GM18505 (cell line): ENCODE data around the gene ZNF85.
"Not testable (repeated sequence)": the region's sequence is repeated elsewhere in the genome, so short reads cannot be mapped to it uniquely, and the experiment has no call there.

Source experiments
- ATAC-seq: cut with Tn5 transposase; IDR thresholded peaks from one replicate; pipeline ENCODE4 v1.9.1; 2021; ENCODE audit not compliant: unreplicated experiment
- POLR2A ChIP-seq: IDR thresholded peaks from 4 replicates; pipeline ENCODE4 v1.6.1; 2011; ENCODE audit warnings: borderline replicate concordance; ENCODE audit not compliant: insufficient read depth, insufficient read length; ENCODE audit errors: extremely low read depth

Gene ZNF85

DNA sequence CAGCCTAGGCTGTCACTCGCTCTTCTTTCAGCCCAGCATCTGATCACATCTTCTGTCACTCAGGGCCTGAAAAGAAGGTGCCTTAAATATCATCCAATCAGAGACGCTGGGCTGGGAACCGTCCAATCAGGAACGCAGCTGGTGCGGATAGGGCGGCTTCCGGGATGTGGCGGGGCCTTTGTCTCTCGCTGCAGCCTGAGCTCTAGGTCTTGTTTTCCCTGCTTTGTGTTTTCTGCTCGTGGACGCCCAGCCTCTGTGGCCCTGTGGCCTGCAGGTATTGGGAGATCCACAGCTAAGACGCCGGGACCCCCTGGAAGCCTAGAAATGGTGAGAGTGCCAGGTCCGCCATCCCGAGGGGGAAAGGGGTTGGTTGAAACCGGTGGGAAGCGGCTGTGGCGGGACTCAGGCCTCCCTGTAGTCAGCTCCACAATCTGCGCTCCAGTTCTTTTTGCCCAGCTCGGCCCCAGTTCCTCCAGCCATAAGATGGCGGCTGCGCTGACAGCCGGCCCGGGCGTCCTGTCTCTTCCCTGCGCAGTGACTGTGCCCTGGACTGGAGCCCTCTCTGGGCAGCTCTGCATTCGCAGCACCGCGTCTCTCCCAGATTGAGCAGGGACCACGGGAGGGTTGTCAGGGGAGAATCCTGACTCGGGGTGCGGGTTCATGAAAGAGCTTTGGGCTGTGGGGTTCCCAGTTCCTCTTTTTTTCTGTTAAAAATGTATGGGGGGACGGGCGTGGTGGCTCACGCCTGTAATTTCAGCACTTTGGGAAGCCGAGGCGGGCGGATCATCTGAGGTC, at the start of gene ZNF85:
ZNF85 (plus strand) TSS at position 175 of the 795 bp plus-strand sequence; CDS start at position 325, 150 bp downstream.
- peak; percentile 94 for ATAC-seq
- peak; percentile 73 for TF ChIP-seq POLR2A

- ATAC-seq: no peak
- no peak for TF ChIP-seq POLR2A
These were observed 43.5 kb upstream of the ZNF85 start for GRCh38 chr19:20879501-20879900.

- ATAC-seq: no peak
- TF ChIP-seq POLR2A: no peak
These were observed 10.1 kb upstream of the ZNF85 start for GRCh38 chr19:20912973-20913372.

- no peak for ATAC-seq
- TF ChIP-seq POLR2A: no peak
These were observed 2.4 kb downstream of the ZNF85 start for GRCh38 chr19:20925481-20925880.

DNA sequence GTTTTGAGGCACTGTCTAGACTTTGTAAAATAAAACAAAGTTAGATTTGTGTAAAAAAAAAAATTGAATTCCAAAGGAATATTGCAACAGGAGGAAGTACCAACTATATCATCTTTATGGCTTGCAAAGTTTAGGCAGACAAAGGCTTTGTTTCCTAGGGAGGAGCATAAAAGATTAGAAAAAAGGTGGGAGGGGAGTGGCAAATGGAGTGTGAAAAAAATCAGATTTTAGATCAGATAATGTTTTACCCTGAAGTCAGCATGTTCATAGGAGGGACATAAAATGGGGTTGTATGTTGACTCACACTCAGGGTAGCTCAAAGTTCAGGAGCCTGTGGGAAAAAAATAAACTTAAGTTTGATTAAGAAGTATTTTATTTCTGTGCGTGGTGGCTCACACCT, 3.7 kb downstream of the ZNF85 start:
- TF ChIP-seq POLR2A: no peak
- ATAC-seq: no peak

GRCh38 chr19:20928371-20928770, 5.3 kb downstream of the ZNF85 start:
- no peak for TF ChIP-seq POLR2A
- no peak for ATAC-seq

DNA sequence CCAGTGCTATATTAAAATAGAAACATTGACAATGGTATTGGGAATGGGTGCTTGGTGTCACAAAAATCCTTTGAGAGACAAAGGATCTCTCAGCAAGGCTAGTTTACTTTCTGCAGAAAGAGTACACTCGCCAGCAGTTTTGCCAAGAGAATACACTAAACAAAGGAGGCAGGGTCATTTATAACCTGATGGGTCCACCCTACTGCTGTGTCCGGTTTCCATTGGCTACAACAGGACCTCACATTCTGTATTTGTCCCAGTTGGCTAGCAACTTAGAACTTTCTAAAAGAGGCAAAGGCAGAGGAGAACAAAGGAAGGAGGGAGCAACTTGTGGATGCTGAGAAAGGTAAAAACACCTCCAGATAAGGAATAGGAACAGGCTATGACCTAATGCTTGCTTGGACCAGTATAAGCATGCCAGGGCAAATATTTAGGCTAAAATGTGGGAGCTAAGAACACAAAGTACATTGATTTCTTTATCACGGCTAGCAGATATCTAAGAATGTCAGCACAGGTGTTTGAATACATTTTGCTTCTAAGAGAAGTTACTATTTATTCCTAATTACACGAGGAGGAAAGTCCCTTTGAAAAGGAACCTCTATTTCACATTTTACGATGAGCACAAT, 13.4 kb downstream of the ZNF85 start:
- ATAC-seq: not testable (repeated sequence)

DNA sequence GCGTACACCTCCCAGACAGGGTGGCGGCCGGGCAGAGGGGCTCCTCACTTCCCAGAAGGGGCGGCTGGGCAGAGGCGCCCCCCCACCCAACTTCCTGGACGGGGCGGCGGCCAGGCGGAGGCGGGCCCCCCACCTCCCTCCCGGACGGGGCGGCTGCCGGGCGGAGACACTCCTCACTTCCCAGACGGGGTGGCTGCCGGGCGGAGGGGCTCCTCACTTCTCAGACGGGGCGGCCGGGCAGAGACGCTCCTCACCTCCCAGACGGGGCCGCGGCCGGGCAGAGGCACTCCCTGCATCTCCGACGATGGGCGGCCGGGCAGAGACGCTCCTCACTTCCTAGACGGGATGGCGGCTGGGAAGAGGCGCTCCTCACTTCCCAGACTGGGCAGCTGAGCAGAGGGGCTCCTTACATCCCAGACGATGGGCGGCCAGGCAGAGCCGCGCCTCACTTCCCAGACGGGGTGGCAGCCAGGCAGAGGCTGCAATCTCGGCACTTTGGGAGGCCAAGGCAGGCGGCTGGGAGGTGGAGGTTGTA, 29.6 kb downstream of the ZNF85 start:
- ATAC-seq: not testable (repeated sequence)

DNA sequence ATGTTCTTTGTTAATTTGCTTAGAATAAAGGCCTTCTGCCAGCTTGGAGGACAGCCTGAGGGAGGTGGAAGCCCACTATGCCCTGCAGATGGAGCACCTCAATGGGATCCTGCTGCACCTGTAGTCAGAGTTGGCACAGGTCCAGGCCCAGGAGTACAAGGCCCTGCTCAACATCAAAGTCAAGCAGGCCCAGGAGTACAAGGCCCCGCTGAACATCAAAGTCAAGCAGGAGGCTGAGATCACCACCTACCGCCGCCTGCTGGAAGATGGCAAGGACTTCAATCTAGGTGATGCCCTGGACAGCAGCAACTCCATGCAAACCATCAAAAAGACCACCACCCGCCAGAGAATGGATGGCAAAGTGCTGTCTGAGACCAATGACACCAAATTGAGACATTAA, 41.7 kb downstream of the ZNF85 start:
- ATAC-seq: no peak
- TF ChIP-seq POLR2A: no peak

GRCh38 chr19:20968092-20968491, 45.0 kb downstream of the ZNF85 start:
- TF ChIP-seq POLR2A: no peak
- ATAC-seq: no peak

- no peak for TF ChIP-seq POLR2A
- ATAC-seq: no peak
These were observed 46.4 kb downstream of the ZNF85 start for GRCh38 chr19:20969498-20969897.

DNA sequence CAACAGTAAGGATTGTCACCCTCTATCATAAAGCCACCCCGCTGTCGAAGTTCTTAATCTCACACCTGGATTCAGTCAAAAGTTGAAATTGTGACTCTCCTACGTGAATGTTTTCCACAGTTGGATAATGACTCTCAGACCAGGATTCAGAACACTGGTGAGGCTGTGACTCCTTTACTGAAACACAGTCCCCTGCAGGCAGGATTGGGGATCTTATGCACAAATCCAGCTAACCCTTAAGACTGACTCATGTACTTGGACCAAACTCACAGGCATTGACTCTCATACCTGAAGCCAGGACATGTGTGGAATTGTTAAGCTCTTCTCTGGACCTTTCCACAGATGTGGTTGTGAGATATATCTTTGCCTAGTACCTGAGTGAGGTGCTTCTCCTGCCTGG, 46.8 kb downstream of the ZNF85 start:
- ATAC-seq: no peak
- TF ChIP-seq POLR2A: no peak

- not testable (repeated sequence) for ATAC-seq
These were observed 69.7 kb downstream of the ZNF85 start for GRCh38 chr19:20992788-20993187.

- TF ChIP-seq POLR2A: peak; percentile 63
These were observed 76.8 kb downstream of the ZNF85 start for GRCh38 chr19:20999731-21000352.

More at GRCh38 chr19:20999731-21000352, 76.8 kb downstream of the ZNF85 start:
- ATAC-seq: peak; percentile 100
